ENCODE measurements around the gene CSGALNACT2. TPM values are rescaled to one million over a fixed set of nuclear protein-coding genes. Genes with fewer than 3 reads are reported as not detected.

The CSGALNACT2 gene
- total RNA-seq, 2 experiments from 2014 or later, result 13.2 to 33.6 TPM

- no peak for DNase-seq (ENCODE audit: low spot score)
- Histone ChIP-seq H3K9me3 (ENCODE audit: low read length) (no peaks in the 10 kb centered on the region), H3K27ac (ENCODE audit: low read depth, low read length, poor library complexity, severe bottlenecking) (no peak overlapping the region), H3K4me1 (ENCODE audit: insufficient read depth, low read length, poor library complexity, severe bottlenecking) (peaks cover 8% of the 10 kb centered on the region), H3K36me3 (ENCODE audit: insufficient read depth, low read length) (no peaks in the 10 kb centered on the region), H4K20me1 (ENCODE audit: insufficient read depth, low read length) (no peaks in the 10 kb centered on the region), H3K9me2 (ENCODE audit: insufficient read depth, low read length) (no peaks in the 10 kb centered on the region), H2AFZ (ENCODE audit: low read length) (no peak overlapping the region), H3K4me3 (ENCODE audit: low read depth, low read length, poor library complexity, severe bottlenecking) (no peak overlapping the region), H3K79me2 (ENCODE audit: insufficient read depth, low read depth, low read length) (no peaks in the 10 kb centered on the region), H3K4me2 (ENCODE audit: low read length) (no peak overlapping the region)
- POLR2A ChIA-PET, result interaction anchor here (0.5 kb wide), 1 partner anchor 252 kb away, joined by 4 read pairs; no protein-coding TSS in a partner anchor
- CTCF ChIA-PET (ENCODE audit: unreplicated experiment), result interaction anchor here (0.8 to 1.1 kb wide), 4 partner anchors 9 to 231 kb away, joined by 3 to 10 read pairs (median 3); partner anchors contain the start of gene ZNF487
- no TSS peak for BruUV-seq (replicated peaks)
- intact Hi-C loops (cut with micrococcal nuclease; ENCODE audit: unreplicated experiment), result loop anchor here (1.0 to 2.0 kb wide), 4 partner anchors 25 to 256 kb away; no protein-coding TSS in a partner anchor
- TF ChIP-seq EZH2phosphoT487 (IDR thresholded peaks at IDR 0.05; ENCODE audit: borderline replicate concordance, low read depth, low read length), result no peak
- TF ChIP-seq CTCF (conservative IDR thresholded peaks at IDR 0.05; ENCODE audit: low read length), result no peak
These were observed 67.6 kb downstream of the CSGALNACT2 start for GRCh38 chr10:43205681-43206390.

GRCh38 chr10:43206391-43207235 is 68.4 kb downstream of the CSGALNACT2 start:
- BruUV-seq (replicated peaks), result no TSS peak
- POLR2A ChIA-PET, result interaction anchor here (0.5 kb wide), 1 partner anchor 251 kb away, joined by 4 read pairs; no protein-coding TSS in a partner anchor
- no peaks in the 10 kb centered on the region for H3K36me3 ChIP-seq (ENCODE audit: insufficient read depth, low read length)
- H3K27ac ChIP-seq (ENCODE audit: low read depth, low read length, poor library complexity, severe bottlenecking), result no peak overlapping the region
- no peaks in the 10 kb centered on the region for H3K9me2 ChIP-seq (ENCODE audit: insufficient read depth, low read length)
- H3K4me3 ChIP-seq (ENCODE audit: low read depth, low read length, poor library complexity, severe bottlenecking), result no peak overlapping the region
- H3K79me2 ChIP-seq (ENCODE audit: insufficient read depth, low read depth, low read length), result no peaks in the 10 kb centered on the region
- H2AFZ ChIP-seq (ENCODE audit: low read length), result no peak overlapping the region
- TF ChIP-seq EZH2phosphoT487 (IDR thresholded peaks at IDR 0.05; ENCODE audit: borderline replicate concordance, low read depth, low read length) (no peak), CTCF (conservative IDR thresholded peaks at IDR 0.05; ENCODE audit: low read length) (no peak)
- no peak for DNase-seq (ENCODE audit: low spot score)
- CTCF ChIA-PET (ENCODE audit: unreplicated experiment), result no interaction called here
- intact Hi-C loops (cut with micrococcal nuclease; ENCODE audit: unreplicated experiment), result no loop called here
- H3K9me3 ChIP-seq (ENCODE audit: low read length), result no peaks in the 10 kb centered on the region
- H4K20me1 ChIP-seq (ENCODE audit: insufficient read depth, low read length), result no peaks in the 10 kb centered on the region
- no peak overlapping the region for H3K4me2 ChIP-seq (ENCODE audit: low read length)
- H3K4me1 ChIP-seq (ENCODE audit: insufficient read depth, low read length, poor library complexity, severe bottlenecking), result peaks cover 8% of the 10 kb centered on the region
